Left hindlimb (tissue), 1 donor: ENCODE measurements around the gene INSRR.
A peak's percentile ranks its signal among the peaks of the same experiment; 100 is the strongest.

Experiments used
- DNase-seq: peaks from one replicate; pipeline ENCODE4 v3.0.0-alpha.2; 2018

The INSRR gene

GRCh38 chr1:156822680-156823079 is 36.2 kb downstream of the INSRR start:
- DNase-seq, result no peak

- DNase-seq, result no peak
Observed at GRCh38 chr1:156821801-156822200, 37.1 kb downstream of the INSRR start.

- DNase-seq, result peak; percentile 46
Observed at GRCh38 chr1:156816561-156817328, 42.2 kb downstream of the INSRR start, which contains the start of gene SH2D2A. TSS of gene SH2D2A (minus strand) at chr1:156816848. CDS start at chr1:156816708, 140 bp downstream.

GRCh38 chr1:156815961-156816422 is 42.9 kb downstream of the INSRR start:
- DNase-seq, result peak; percentile 17

GRCh38 chr1:156815307-156815826 is 43.5 kb downstream of the INSRR start:
- DNase-seq, result peak; percentile 78

GRCh38 chr1:156814571-156815260 is 44.2 kb downstream of the INSRR start:
- DNase-seq, result no peak

- peak; percentile 62 for DNase-seq
Observed at GRCh38 chr1:156813750-156814570, 45.0 kb downstream of the INSRR start.

- DNase-seq, result no peak
Observed at GRCh38 chr1:156813298-156813697, 45.6 kb downstream of the INSRR start.

GRCh38 chr1:156812293-156812990 is 46.5 kb downstream of the INSRR start:
- no peak for DNase-seq

- no peak for DNase-seq
Observed at GRCh38 chr1:156811168-156811567, 47.7 kb downstream of the INSRR start.

- no peak for DNase-seq
Observed at GRCh38 chr1:156809711-156810366, 49.1 kb downstream of the INSRR start.

- DNase-seq, result no peak
Observed at GRCh38 chr1:156809281-156809680, 49.6 kb downstream of the INSRR start.

GRCh38 chr1:156808186-156809030 is 50.5 kb downstream of the INSRR start:
- no peak for DNase-seq

- DNase-seq, result no peak
Observed at GRCh38 chr1:156807627-156808026, 51.3 kb downstream of the INSRR start.

- no peak for DNase-seq
Observed at GRCh38 chr1:156806512-156807440, 52.1 kb downstream of the INSRR start.

GRCh38 chr1:156805766-156806511 is 53.0 kb downstream of the INSRR start:
- no peak for DNase-seq

GRCh38 chr1:156804572-156805243 is 54.2 kb downstream of the INSRR start:
- DNase-seq, result no peak

- no peak for DNase-seq
Observed at GRCh38 chr1:156804026-156804425, 54.9 kb downstream of the INSRR start.
